Esophagus squamous epithelium (tissue), 4 donors: ENCODE results near the gene CDC42.

ENCODE experiments used
- CTCF ChIP-seq, 6 experiments: fragments of 450-650 bp in 4 of 6; fragments of 200-600 bp in 2 of 6; sonication (generic) in 2 of 6; IDR thresholded peaks; one replicate each; pipeline ENCODE4 v1.5.1; 2016 to 2019; ENCODE audit warnings: antibody characterized with exemption in 6 of 6, mild to moderate bottlenecking in 4 of 6, moderate library complexity in 4 of 6
- POLR2A ChIP-seq, 4 donors: fragments of 450-650 bp; IDR thresholded peaks; one replicate each; pipeline ENCODE4 v1.6.1; 2017; ENCODE audit warnings: antibody characterized with exemption in 4 of 4, mild to moderate bottlenecking in 4 of 4, moderate library complexity in 3 of 4

GRCh38 chr1:22071511-22071910 lies 19.0 kb downstream of the CDC42 start:
- TF ChIP-seq CTCF (IDR thresholded peaks at IDR 0.05) (no peak), POLR2A (IDR thresholded peaks at IDR 0.05) (no peak)
